ENCODE data around the gene GRK1.

The GRK1 gene

GRCh38 chr13:113775451-113776145, 108.6 kb downstream of the GRK1 start (continued):
- TF ChIP-seq ZNF513 (tag by site-specific recombination; IDR thresholded peaks at IDR 0.05) (no peak), ZBTB1 (tag by site-specific recombination; IDR thresholded peaks at IDR 0.05) (no peak), ZSCAN4 (tag by site-specific recombination; IDR thresholded peaks at IDR 0.05) (no peak), ZFP41 (tag by site-specific recombination; IDR thresholded peaks at IDR 0.05; ENCODE audit: borderline replicate concordance) (no peak), ZNF664 (tag by site-specific recombination; IDR thresholded peaks at IDR 0.05) (no peak), ZNF416 (tag by site-specific recombination; IDR thresholded peaks at IDR 0.05) (no peak)

DNA sequence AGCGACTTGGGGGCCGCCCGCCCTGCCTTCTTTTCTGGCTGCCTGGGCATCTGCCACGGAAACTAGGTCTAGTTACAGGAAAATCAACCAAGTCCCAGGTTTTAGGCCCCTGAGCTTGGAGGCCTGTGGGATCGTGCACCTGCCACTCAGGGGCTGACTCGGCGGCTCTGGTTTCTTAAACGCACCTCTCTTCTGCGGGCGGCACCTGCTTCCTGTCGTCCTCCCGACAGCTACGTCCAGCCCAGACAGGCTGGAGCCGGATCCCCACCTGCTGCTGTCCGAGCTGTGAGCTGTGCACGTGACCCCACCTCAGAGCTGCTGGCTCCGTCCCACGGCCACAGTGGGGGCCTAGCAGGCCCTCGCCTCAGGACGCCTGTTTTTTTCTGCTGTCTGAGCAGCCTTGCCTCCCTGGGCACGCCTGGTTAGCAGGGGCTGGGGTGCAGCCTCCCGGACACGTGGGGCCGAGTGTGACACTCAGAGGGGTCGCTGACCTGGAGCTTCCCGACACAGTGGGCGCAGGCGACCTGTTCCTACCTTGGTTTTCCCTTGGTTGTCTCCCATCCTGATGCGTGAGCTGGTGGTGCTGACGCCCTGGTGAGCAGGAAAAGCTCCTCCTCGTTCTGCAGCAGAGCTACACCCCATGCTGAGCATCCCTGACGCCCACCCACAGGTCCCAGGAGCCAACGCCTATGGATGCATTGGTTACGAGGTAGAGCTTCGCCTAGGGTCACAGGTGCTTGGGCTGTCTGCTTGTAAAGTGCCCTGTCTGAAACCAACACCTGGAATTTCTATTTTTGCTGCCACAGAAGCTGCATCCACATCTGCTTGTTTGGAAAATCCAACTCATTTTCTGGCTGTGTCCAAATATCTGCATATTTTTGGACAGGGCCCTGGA, 109.5 kb downstream of the GRK1 start:
- Histone ChIP-seq H3K4me3 (ENCODE audit: low read depth, low read length) (no peak overlapping the region), H3K9me3 (ENCODE audit: control insufficient read depth, insufficient read depth, low read depth, low read length) (no peaks in the 10 kb centered on the region), H3K36me3 (ENCODE audit: control insufficient read depth in 2 of 2, insufficient read depth in 1 of 2, low read length in 2 of 2) (no peaks in the 10 kb centered on the region), H3K4me1 (ENCODE audit: control insufficient read depth, insufficient read depth, low read length) (no peaks in the 10 kb centered on the region), H3K27ac (ENCODE audit: extremely low read depth, low read depth, low read length) (no peak overlapping the region)
- ChIA-PET POLR2A (no interaction called here), CTCF (interaction anchor here (0.7 kb wide), 1 partner anchor 33 kb away, joined by 4 read pairs; no protein-coding TSS in a partner anchor)
- TF ChIP-seq ZBTB7A (tag by site-specific recombination; IDR thresholded peaks at IDR 0.05; ENCODE audit: low read depth) (no peak), ZNF513 (tag by site-specific recombination; IDR thresholded peaks at IDR 0.05) (no peak), KLF16 (tag by site-specific recombination; IDR thresholded peaks at IDR 0.05) (no peak), ZNF157 (tag by site-specific recombination; IDR thresholded peaks at IDR 0.05) (no peak), RBAK (tag by site-specific recombination; IDR thresholded peaks at IDR 0.05) (no peak), ZNF610 (tag by site-specific recombination; IDR thresholded peaks at IDR 0.05; ENCODE audit: borderline replicate concordance) (no peak), HIC1 (tag by site-specific recombination; IDR thresholded peaks at IDR 0.05) (no peak), ZNF629 (tag by site-specific recombination; IDR thresholded peaks at IDR 0.05) (no peak), REPIN1 (tag by site-specific recombination; IDR thresholded peaks at IDR 0.05; ENCODE audit: low read depth) (no peak), ZNF280C (tag by site-specific recombination; IDR thresholded peaks at IDR 0.05) (no peak)
- TF ChIP-seq, protein P1, sequence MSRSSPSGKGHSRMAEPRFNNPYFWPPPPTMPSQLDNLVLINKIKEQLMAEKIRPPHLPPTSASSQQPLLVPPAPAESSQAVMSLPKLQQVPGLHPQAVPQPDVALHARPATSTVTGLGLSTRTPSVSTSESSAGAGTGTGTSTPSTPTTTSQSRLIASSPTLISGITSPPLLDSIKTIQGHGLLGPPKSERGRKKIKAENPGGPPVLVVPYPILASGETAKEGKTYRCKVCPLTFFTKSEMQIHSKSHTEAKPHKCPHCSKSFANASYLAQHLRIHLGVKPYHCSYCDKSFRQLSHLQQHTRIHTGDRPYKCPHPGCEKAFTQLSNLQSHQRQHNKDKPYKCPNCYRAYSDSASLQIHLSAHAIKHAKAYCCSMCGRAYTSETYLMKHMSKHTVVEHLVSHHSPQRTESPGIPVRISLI (tag by site-specific recombination; IDR thresholded peaks at IDR 0.05) = no peak
- TF ChIP-seq, protein P2, sequence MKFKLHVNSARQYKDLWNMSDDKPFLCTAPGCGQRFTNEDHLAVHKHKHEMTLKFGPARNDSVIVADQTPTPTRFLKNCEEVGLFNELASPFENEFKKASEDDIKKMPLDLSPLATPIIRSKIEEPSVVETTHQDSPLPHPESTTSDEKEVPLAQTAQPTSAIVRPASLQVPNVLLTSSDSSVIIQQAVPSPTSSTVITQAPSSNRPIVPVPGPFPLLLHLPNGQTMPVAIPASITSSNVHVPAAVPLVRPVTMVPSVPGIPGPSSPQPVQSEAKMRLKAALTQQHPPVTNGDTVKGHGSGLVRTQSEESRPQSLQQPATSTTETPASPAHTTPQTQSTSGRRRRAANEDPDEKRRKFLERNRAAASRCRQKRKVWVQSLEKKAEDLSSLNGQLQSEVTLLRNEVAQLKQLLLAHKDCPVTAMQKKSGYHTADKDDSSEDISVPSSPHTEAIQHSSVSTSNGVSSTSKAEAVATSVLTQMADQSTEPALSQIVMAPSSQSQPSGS (tag by site-specific recombination; IDR thresholded peaks at IDR 0.05; ENCODE audit: low read depth) = no peak
- TF ChIP-seq, protein P3, sequence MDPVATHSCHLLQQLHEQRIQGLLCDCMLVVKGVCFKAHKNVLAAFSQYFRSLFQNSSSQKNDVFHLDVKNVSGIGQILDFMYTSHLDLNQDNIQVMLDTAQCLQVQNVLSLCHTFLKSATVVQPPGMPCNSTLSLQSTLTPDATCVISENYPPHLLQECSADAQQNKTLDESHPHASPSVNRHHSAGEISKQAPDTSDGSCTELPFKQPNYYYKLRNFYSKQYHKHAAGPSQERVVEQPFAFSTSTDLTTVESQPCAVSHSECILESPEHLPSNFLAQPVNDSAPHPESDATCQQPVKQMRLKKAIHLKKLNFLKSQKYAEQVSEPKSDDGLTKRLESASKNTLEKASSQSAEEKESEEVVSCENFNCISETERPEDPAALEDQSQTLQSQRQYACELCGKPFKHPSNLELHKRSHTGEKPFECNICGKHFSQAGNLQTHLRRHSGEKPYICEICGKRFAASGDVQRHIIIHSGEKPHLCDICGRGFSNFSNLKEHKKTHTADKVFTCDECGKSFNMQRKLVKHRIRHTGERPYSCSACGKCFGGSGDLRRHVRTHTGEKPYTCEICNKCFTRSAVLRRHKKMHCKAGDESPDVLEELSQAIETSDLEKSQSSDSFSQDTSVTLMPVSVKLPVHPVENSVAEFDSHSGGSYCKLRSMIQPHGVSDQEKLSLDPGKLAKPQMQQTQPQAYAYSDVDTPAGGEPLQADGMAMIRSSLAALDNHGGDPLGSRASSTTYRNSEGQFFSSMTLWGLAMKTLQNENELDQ (tag by site-specific recombination; IDR thresholded peaks at IDR 0.05; ENCODE audit: low read depth) = no peak

Measured in HEK293 (cell line).